HTERT RPE-1 (cell line): ENCODE data around the gene LTO1.

Experiments used
- in situ Hi-C: fragments of 300-500 bp; cut with MboI; formaldehyde crosslinking; loops from 4 replicates; pipeline ENCODE4 v1.14.3; 2020; ENCODE audit warnings: low sequenced_read_pairs

Gene LTO1

DNA sequence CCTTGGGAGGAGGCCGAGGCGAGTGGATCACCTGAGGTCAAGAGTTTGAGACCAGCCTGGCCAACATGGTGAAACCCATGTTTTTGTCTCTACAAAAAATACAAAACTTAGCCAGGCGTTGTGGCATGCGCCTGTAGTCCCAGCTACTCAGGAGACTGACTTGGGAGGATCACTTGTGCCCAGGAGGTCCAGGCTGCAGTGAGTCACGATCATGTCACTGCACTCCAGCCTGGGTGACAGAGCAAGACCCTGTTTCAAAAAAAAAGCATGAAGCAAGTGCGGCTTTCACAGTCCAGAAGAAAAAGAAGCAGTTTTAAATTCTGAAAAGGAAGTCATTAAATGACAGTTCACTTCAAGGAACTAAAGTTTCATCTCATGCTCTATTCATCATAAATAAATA, 7.1 kb upstream of the LTO1 start:
- in situ Hi-C loops: no loop called here

- in situ Hi-C loops: no loop called here
These were observed 5.5 kb upstream of the LTO1 start for GRCh38 chr11:69680688-69681087.

DNA sequence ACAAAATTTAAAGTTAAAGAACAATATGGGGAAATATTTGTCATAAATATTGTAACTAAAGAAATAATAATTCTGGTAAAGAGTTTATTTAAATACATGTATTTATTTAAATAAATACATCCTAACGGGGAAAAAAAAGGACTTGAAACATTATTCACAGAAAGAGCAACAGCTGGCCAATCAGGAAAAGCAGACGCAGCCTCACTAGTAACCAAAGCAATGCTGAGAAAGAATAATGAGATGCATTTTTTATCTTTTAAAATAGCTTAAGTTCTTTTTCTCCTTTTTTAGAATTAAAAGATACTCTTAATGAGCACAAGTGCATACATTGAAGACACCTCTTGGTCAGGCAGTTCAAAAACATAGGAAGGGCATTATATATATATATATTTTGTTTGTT, 2.6 kb upstream of the LTO1 start:
- in situ Hi-C loops: no loop called here

- in situ Hi-C loops: loop anchor here (25.0 kb wide), 1 partner anchor 562 kb away; no protein-coding TSS in a partner anchor
These were observed 777 bp downstream of the LTO1 start for GRCh38 chr11:69674267-69674885.

GRCh38 chr11:69671734-69672465, 3.3 kb downstream of the LTO1 start:
- in situ Hi-C loops: loop anchor here (25.0 kb wide), 1 partner anchor 560 kb away; no protein-coding TSS in a partner anchor

GRCh38 chr11:69670158-69670845, 4.9 kb downstream of the LTO1 start:
- in situ Hi-C loops: loop anchor here (25.0 kb wide), 1 partner anchor 558 kb away; no protein-coding TSS in a partner anchor

DNA sequence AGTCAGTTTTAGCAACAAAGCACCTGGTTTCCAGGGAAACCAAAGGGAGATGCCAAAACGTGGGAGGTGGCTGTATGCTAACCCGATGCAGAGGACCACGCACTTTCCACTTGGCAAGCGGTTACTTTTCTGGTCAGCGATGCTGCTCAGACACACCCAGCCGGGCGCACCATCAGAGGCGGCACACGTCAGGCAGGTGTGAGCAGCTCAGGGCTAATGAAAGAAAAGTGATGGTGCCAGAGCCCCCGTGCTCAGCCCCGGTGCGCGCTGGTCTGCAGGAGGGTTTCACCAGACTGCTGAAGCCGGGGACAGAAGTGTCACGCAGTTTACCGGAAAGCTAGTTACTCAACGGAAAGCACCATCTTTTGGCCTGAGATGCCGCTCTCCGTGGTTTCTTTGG, 5.7 kb downstream of the LTO1 start:
- in situ Hi-C loops: loop anchor here (25.0 kb wide), 1 partner anchor 557 kb away; no protein-coding TSS in a partner anchor

- in situ Hi-C loops: loop anchor here (25.0 kb wide), 1 partner anchor 556 kb away; no protein-coding TSS in a partner anchor
These were observed 7.2 kb downstream of the LTO1 start for GRCh38 chr11:69667619-69668604.

GRCh38 chr11:69666752-69667536, 8.2 kb downstream of the LTO1 start:
- in situ Hi-C loops: loop anchor here (25.0 kb wide), 1 partner anchor 555 kb away; no protein-coding TSS in a partner anchor

- in situ Hi-C loops: loop anchor here (25.0 kb wide), 1 partner anchor 554 kb away; no protein-coding TSS in a partner anchor
These were observed 8.9 kb downstream of the LTO1 start for GRCh38 chr11:69666261-69666660.

GRCh38 chr11:69665669-69666068, 9.5 kb downstream of the LTO1 start:
- in situ Hi-C loops: loop anchor here (25.0 kb wide), 1 partner anchor 553 kb away; no protein-coding TSS in a partner anchor

- in situ Hi-C loops: loop anchor here (25.0 kb wide), 1 partner anchor 553 kb away; no protein-coding TSS in a partner anchor
These were observed 10.3 kb downstream of the LTO1 start for GRCh38 chr11:69664901-69665300.

- in situ Hi-C loops: loop anchor here (25.0 kb wide), 1 partner anchor 552 kb away; no protein-coding TSS in a partner anchor
These were observed 10.9 kb downstream of the LTO1 start for GRCh38 chr11:69664103-69664775.

GRCh38 chr11:69663326-69663725, 11.8 kb downstream of the LTO1 start:
- in situ Hi-C loops: loop anchor here (25.0 kb wide), 1 partner anchor 551 kb away; no protein-coding TSS in a partner anchor

- in situ Hi-C loops: loop anchor here (25.0 kb wide), 1 partner anchor 551 kb away; no protein-coding TSS in a partner anchor
These were observed 12.3 kb downstream of the LTO1 start for GRCh38 chr11:69662806-69663205.

DNA sequence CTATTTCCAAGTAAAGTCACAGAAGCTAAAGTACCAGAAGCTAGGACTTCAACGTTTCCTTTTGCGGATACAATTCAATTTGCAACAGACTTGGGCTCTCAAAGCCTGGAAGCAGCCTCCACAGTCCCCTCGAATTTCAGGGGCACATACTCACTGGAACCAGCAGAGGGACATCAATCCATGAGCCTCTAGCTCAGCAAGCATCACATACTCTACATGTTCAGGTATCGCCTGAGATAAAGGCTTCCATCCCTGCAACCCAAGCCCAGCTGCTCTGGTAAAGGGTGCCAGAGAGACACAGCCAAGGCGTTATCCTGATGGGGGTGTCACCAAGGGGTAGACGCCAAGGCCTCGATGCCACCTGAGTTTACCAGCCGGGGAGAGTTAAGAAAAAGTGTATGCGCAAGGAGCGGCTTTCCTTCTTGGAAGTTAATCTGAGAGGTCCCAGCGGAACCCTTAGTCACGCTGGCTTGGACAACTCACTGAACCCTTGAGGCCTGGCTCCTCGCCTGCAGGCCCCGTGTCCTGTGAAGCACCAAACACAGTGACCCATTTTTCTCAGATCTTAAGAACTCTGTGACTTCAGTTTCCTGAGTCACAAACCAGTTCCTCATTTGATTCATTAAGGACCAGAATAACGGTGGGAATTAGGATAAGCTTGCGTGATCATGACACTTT, 13.0 kb downstream of the LTO1 start:
- in situ Hi-C loops: loop anchor here (25.0 kb wide), 1 partner anchor 550 kb away; no protein-coding TSS in a partner anchor

- in situ Hi-C loops: loop anchor here (25.0 kb wide), 1 partner anchor 549 kb away; no protein-coding TSS in a partner anchor
These were observed 13.8 kb downstream of the LTO1 start for GRCh38 chr11:69661413-69661715.

DNA sequence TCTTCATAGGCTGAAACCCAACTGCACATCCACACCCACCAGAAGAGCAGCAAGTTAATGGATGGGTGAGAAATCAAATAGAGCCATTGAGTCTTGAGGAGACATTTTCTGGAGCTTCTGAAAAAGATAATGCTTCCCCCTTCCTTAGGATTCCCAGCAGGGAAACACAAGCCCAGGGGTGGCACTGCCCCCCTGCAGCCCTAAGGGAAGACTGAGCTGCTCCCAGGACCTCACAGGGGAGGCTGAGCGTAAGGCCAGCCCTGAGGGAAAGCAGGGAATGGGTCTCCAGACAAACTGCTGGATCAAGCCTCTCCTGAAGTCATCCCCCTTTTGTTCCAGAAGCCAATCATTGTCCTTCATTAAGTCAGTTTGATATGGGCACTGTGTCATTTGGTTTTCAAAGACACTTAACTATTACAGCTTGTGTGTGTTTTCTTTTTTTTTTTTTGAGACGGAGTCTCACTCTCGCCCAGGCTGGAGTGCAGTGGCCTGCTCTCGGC, 15.1 kb downstream of the LTO1 start:
- in situ Hi-C loops: loop anchor here (25.0 kb wide), 1 partner anchor 548 kb away; no protein-coding TSS in a partner anchor
